Epithelial cell of proximal tubule (primary cell): Measurements from ENCODE around the gene POLR3B. TPM values are rescaled to one million over a fixed set of nuclear protein-coding genes. Genes with fewer than 3 reads are reported as not detected.

Experiments
- DNase-seq: peaks from one replicate; pipeline ENCODE4 v3.0.0-alpha.2; 2011; ENCODE audit warnings: low read depth
- H3K4me3 ChIP-seq: 2 replicates; pipeline ENCODE4 v1.5.1; 2011; ENCODE audit warnings: low read depth, mild to moderate bottlenecking, low read length
- CTCF ChIP-seq: conservative IDR thresholded peaks from 2 replicates; pipeline ENCODE4 v1.5.1; 2012; ENCODE audit warnings: low read depth, mild to moderate bottlenecking, low read length
- total RNA-seq: library from RNA; depleted of rRNA; stranded (reverse); fragments of >200 nt; gene quantifications from 2 replicates; pipeline ENCODE4 v1.2.3, GENCODE V29; 2015

The POLR3B gene
- total RNA-seq, 1 donor from 2014 or later = 8.6 TPM

DNA sequence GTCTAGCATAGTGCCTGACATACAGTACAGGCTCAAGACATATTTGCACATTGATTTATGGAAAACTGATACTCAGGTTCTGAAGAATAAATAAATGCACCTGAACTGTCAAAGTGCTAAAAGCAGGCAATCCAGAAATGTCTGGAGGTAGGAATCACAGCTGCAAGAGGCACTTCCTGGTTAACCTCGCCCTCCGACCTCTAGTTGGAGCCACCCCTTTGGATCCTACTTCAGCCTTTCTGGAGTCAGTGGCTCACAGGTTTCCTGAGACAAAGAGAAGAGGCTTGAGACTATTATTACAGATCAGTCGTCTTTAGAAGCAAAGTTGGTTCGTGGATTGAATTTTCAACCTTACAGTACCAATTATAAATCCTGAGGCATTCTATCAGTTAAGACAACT lies 42.0 kb upstream of the POLR3B start:
- no peak overlapping the region for H3K4me3 ChIP-seq

GRCh38 chr12:106317406-106318082 lies 40.0 kb upstream of the POLR3B start:
- no peak for DNase-seq
- no peak overlapping the region for H3K4me3 ChIP-seq
- TF ChIP-seq CTCF = no peak

More for the DNA sequence above, 42.0 kb upstream of the POLR3B start:
- TF ChIP-seq CTCF = no peak
- no peak for DNase-seq

DNA sequence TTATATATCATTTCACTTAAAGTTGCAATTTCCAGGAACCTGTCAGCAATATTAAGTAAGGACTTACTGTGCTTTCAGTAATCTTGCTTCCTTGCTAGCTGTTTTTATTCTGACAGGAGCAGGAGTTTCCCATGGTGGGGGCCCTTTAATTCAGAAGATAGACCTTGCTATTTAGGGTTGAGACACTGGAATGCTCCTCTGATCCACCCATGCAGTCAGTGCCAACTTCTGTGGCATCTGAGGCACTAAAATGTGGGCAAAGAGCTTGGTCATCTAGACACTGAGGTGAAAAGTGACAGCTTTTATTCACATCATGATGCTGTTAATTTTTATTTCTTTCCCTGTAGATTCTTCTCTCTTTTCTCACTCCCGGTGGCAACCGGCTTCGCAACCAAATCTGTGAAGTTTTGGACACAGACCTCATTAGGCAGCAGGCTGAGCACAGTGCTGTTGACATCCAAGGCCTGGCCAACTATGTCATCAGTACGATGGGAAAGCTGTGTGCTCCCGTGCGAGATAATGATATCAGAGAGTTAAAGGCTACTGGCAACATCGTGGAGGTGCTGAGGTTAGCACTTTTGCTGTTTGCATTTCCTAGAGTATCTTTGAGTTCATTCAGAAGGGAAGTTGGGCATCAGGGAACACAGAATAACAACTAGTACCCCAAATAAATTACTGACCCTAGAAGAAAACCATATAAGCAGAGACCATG lies 36.3 kb upstream of the POLR3B start:
- TF ChIP-seq CTCF = no peak
- no peak overlapping the region for H3K4me3 ChIP-seq
- no peak for DNase-seq

GRCh38 chr12:106323537-106323936 lies 34.0 kb upstream of the POLR3B start:
- DNase-seq = no peak
- no peak for TF ChIP-seq CTCF

DNA sequence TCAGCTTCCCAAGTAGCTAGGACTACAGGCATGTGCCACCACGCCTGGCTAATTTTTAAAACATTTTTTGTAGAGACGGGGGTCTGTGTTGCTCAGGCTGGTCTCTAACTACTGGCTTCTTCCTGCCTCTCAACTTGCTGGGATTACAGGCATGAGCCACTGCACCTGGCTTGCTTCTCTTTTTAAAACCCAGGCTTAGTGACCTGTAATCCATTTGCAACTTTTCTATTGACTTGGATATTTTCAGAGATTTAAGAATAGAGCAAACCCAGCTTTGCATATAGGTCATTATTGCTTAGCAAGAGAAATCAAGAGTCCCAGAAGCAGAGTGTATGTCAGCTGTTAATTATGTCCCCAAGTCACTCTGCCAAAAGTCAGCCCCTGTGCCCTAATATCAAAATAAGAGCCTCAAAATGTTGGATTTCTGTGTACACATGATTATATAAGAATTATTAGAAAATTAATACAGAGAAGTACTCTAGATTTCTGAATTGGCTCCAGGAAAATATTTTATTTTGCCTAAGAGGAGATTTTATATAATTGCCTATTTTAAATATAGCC lies 30.2 kb upstream of the POLR3B start:
- TF ChIP-seq CTCF = no peak
- no peak overlapping the region for H3K4me3 ChIP-seq
- no peak for DNase-seq

More at GRCh38 chr12:106323537-106323936, 34.0 kb upstream of the POLR3B start:
- no peak overlapping the region for H3K4me3 ChIP-seq

GRCh38 chr12:106328735-106329134 lies 28.8 kb upstream of the POLR3B start:
- H3K4me3 ChIP-seq = no peak overlapping the region
- TF ChIP-seq CTCF = no peak
- DNase-seq = no peak
